IMR-90 (cell line): Measurements from ENCODE around the gene FRMD3. TPM values are rescaled to one million over a fixed set of nuclear protein-coding genes. Genes with fewer than 3 reads are reported as not detected.

Experiments used
- ATAC-seq: fragments of 200-7000 bp; cut with Tn5 transposase; 2 replicates; pipeline ENCODE4 v1.9.1; 2020; ENCODE audit warnings: low read depth, mild to moderate bottlenecking, moderate library complexity
- BruUV-seq: library from RNA; stranded (reverse); fragments of 400-500 nt; replicated peaks from 2 replicates; lab custom pipeline; 2021; lab: Mats Ljungman, UMichigan
- CTCF ChIA-PET: fragments of 300-600 bp; formaldehyde crosslinking; extraction: SDS; loops from one replicate; lab custom pipeline; 2021; ENCODE audit warnings: antibody characterized with exemption; lab: Yijun Ruan, JAX
- POLR2A ChIA-PET: fragments of 300-600 bp; sonication (Branson Sonifier 250); formaldehyde crosslinking; loops from one replicate; lab custom pipeline; 2022; ENCODE audit warnings: antibody characterized with exemption; ENCODE audit not compliant: unreplicated experiment; lab: Charles Lee
- DNase-seq: peaks from one replicate; pipeline ENCODE4 v3.0.0; 2013
- H2AFZ ChIP-seq: replicated peaks from 2 replicates; pipeline ENCODE3; 2013; ENCODE audit warnings: low read length, mild to moderate bottlenecking; ENCODE audit not compliant: poor library complexity
- H2AK5ac ChIP-seq: 2 replicates; pipeline ENCODE4 v1.6.1; 2013; ENCODE audit warnings: low read depth, low read length, inconsistent platforms
- H2AK9ac ChIP-seq: replicated peaks from 2 replicates; pipeline ENCODE3; 2013; ENCODE audit warnings: mild to moderate bottlenecking, low read depth, low read length, moderate library complexity; ENCODE audit not compliant: poor library complexity
- H2BK120ac ChIP-seq: 2 replicates; pipeline ENCODE4 v1.6.1; 2013; ENCODE audit warnings: low read depth, low read length, inconsistent platforms
- H2BK15ac ChIP-seq: 3 replicates; pipeline ENCODE4 v1.6.1; 2013; ENCODE audit warnings: low read depth, low read length, inconsistent platforms
- H2BK20ac ChIP-seq: 2 replicates; pipeline ENCODE4 v1.6.1; 2013; ENCODE audit warnings: low read depth, mild to moderate bottlenecking, inconsistent platforms, low read length, moderate library complexity
- H2BK5ac ChIP-seq: 2 replicates; pipeline ENCODE4 v1.6.1; 2013; ENCODE audit warnings: mild to moderate bottlenecking, low read depth, low read length, inconsistent platforms; ENCODE audit not compliant: poor library complexity, severe bottlenecking
- H3K14ac ChIP-seq: replicated peaks from 2 replicates; pipeline ENCODE4 v1.6.1; 2013; ENCODE audit warnings: low read depth, low read length, inconsistent platforms
- H3K18ac ChIP-seq: 2 replicates; pipeline ENCODE4 v1.6.1; 2013; ENCODE audit warnings: low read depth, low read length, control low read depth
- H3K23ac ChIP-seq: 2 replicates; pipeline ENCODE4 v1.6.1; 2013; ENCODE audit warnings: low read depth, low read length, inconsistent platforms
- H3K27ac ChIP-seq: 2 replicates; pipeline ENCODE4 v1.5.1; 2013; ENCODE audit warnings: mild to moderate bottlenecking, control low read depth, low read length; ENCODE audit not compliant: insufficient read depth
- H3K27me3 ChIP-seq: 2 replicates; pipeline ENCODE4 v1.6.1; 2013; ENCODE audit warnings: low read length; ENCODE audit not compliant: control insufficient read depth, insufficient read depth
- H3K36me3 ChIP-seq: 2 replicates; pipeline ENCODE4 v1.6.1; 2013; ENCODE audit warnings: low read length, mixed read lengths; ENCODE audit not compliant: control insufficient read depth, insufficient read depth
- H3K4ac ChIP-seq: 2 replicates; pipeline ENCODE4 v1.6.1; 2013; ENCODE audit warnings: low read depth, low read length, inconsistent platforms
- H3K4me1 ChIP-seq: 2 replicates; pipeline ENCODE4 v1.6.1; 2013; ENCODE audit warnings: low read length, mixed read lengths; ENCODE audit not compliant: control insufficient read depth, insufficient read depth
- H3K4me2 ChIP-seq: 2 replicates; pipeline ENCODE4 v1.6.1; 2013; ENCODE audit warnings: low read depth, mild to moderate bottlenecking, control low read depth, low read length, moderate library complexity
- H3K4me3 ChIP-seq: 2 replicates; pipeline ENCODE4 v1.5.1; 2013; ENCODE audit warnings: low read depth, mild to moderate bottlenecking, control low read depth, low read length, moderate library complexity; ENCODE audit not compliant: insufficient read depth
- H3K56ac ChIP-seq: 2 replicates; pipeline ENCODE4 v1.6.1; 2013; ENCODE audit warnings: low read length, inconsistent platforms; ENCODE audit not compliant: insufficient read depth; ENCODE audit errors: extremely low read depth
- H3K79me1 ChIP-seq, 2 experiments: 2 replicates each; pipeline ENCODE4 v1.6.1; 2013; ENCODE audit warnings: low read length in 2 of 2, inconsistent platforms in 1 of 2, low read depth in 1 of 2
- H3K9ac ChIP-seq: 2 replicates; pipeline ENCODE4 v1.6.1; 2013; ENCODE audit warnings: low read depth, low read length, control low read depth
- H3K9me1 ChIP-seq: 2 replicates; pipeline ENCODE4 v1.6.1; 2013; ENCODE audit warnings: low read length, inconsistent platforms; ENCODE audit not compliant: insufficient read depth
- H3K9me3 ChIP-seq: 2 replicates; pipeline ENCODE4 v1.6.1; 2013; ENCODE audit warnings: low read length; ENCODE audit not compliant: control insufficient read depth, insufficient read depth
- H4K20me1 ChIP-seq: 2 replicates; pipeline ENCODE4 v1.6.1; 2013; ENCODE audit warnings: low read length, inconsistent platforms; ENCODE audit not compliant: insufficient read depth
- H4K5ac ChIP-seq: 2 replicates; pipeline ENCODE4 v1.6.1; 2013; ENCODE audit warnings: mild to moderate bottlenecking, low read depth, low read length, control low read depth
- H4K8ac ChIP-seq, 2 experiments: 2 replicates each; pipeline ENCODE4 v1.6.1; 2013; ENCODE audit warnings: low read depth in 2 of 2, low read length in 2 of 2, control low read depth in 1 of 2, inconsistent platforms in 1 of 2
- H4K91ac ChIP-seq: 2 replicates; pipeline ENCODE4 v1.6.1; 2013; ENCODE audit warnings: low read depth, low read length, inconsistent platforms; ENCODE audit not compliant: insufficient read depth
- BHLHE40 ChIP-seq: fragments of 150-350 bp; IDR thresholded peaks from 2 replicates; pipeline ENCODE4 v1.6.1; 2016; ENCODE audit warnings: mild to moderate bottlenecking, low read depth, low read length
- CEBPB ChIP-seq: IDR thresholded peaks from 2 replicates; pipeline ENCODE4 v1.6.1; 2012; ENCODE audit warnings: low read depth, low read length, improper control_type of control experiment
- CHD1 ChIP-seq: IDR thresholded peaks from 2 replicates; pipeline ENCODE4 v1.6.1; 2012; ENCODE audit warnings: low read depth, low read length, improper control_type of control experiment
- FOS ChIP-seq: fragments of 150-350 bp; IDR thresholded peaks from 2 replicates; pipeline ENCODE4 v1.6.1; 2016; ENCODE audit warnings: low read depth, low read length
- MAFK ChIP-seq: IDR thresholded peaks from 2 replicates; pipeline ENCODE4 v1.6.1; 2012; ENCODE audit warnings: low read depth, low read length, improper control_type of control experiment
- MAZ ChIP-seq: IDR thresholded peaks from 2 replicates; pipeline ENCODE4 v1.6.1; 2012; ENCODE audit warnings: low read depth, mild to moderate bottlenecking, low read length, improper control_type of control experiment, moderate library complexity, borderline replicate concordance
- POLR2A ChIP-seq: IDR thresholded peaks from 2 replicates; pipeline ENCODE4 v1.6.1; 2012; ENCODE audit warnings: mild to moderate bottlenecking, low read depth, low read length
- WGBS, 2 experiments: methylation state at CpG; one replicate each; pipeline versions ENCODE4 v1.1.5 to v1.1.7; 2013; ENCODE audit warnings: missing lambda C conversion rate in 2 of 2; ENCODE audit not compliant: insufficient read length in 1 of 2; ENCODE audit errors: extremely low coverage in 2 of 2; 5-methylcytosine and 5-hydroxymethylcytosine counted together
- dilution Hi-C: fragments of 300-500 bp; cut with HindIII; formaldehyde crosslinking; loops from one replicate; pipeline ENCODE4 v1.14.3; 2018; ENCODE audit warnings: low sequenced_read_pairs; ENCODE audit not compliant: unreplicated experiment
- in situ Hi-C: fragments of 300-500 bp; cut with MboI; formaldehyde crosslinking; loops from 3 replicates; pipeline ENCODE4 v1.14.3; 2019; ENCODE audit warnings: low sequenced_read_pairs, inconsistent platforms, mixed read lengths
- intact Hi-C: fragments of 100-400 bp; cut with micrococcal nuclease; formaldehyde crosslinking; loops from 2 replicates; pipeline ENCODE4 v1.10.0; 2022
- polyA plus RNA-seq, 3 experiments: library from polyadenylated mRNA; depleted of rRNA; stranded (reverse); fragments of >200 nt; gene quantifications; 2 replicates each; pipeline ENCODE4 v1.2.3, GENCODE V29; 2012; ENCODE audit warnings: low replicate concordance in 1 of 3
- total RNA-seq: library from RNA; depleted of rRNA; stranded (reverse); fragments of >200 nt; gene quantifications from 2 replicates; pipeline ENCODE4 v1.2.3, GENCODE V29; 2012
- TF ChIP-seq, protein P1 (sequence below): fragments of 150-350 bp; IDR thresholded peaks from 2 replicates; pipeline ENCODE4 v1.6.1; 2017; ENCODE audit warnings: mild to moderate bottlenecking, antibody characterized with exemption, low read length, low read depth

Gene FRMD3
- total and polyA plus RNA-seq, 2 of the 4 experiments (the other 2 are of a cell fraction) = 0.02 to 0.18 TPM

DNA sequence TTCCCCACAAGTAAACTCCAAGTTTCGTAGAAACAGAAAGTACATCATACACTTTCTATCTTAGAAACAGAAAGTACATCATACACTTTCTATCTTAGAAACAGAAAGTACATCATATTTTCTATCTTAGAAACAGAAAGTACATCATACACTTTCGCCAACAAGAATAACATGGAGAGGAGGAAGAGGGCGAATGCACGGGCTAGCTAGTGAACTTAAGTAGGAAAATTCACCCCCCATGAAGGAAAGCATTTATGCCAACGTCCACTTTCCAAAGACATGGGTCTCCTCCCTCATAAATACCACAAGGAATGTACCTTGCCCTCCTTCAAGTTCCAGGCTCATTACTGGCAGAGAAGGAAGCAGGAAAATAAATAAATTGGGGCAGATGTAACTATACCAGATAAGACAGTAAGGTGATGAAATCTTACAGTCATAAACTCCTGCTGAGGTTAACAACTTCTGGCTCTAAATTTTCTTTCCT, 64.7 kb downstream of the FRMD3 start:
- POLR2A ChIA-PET = no interaction called here
- peak overlapping the region; percentile 79 for H3K4me2 ChIP-seq
- DNase-seq = no peak

More for the DNA sequence above, 64.7 kb downstream of the FRMD3 start:
- Histone ChIP-seq H3K14ac (no peak overlapping the region), H3K4ac (no peak overlapping the region), H2BK5ac (no peak overlapping the region), H3K56ac (no peak overlapping the region), H2AK9ac (no peak overlapping the region), H3K36me3 (no peaks in the 10 kb centered on the region), H2BK120ac (no peak overlapping the region), H3K4me3 (no peak overlapping the region), H4K91ac (no peak overlapping the region), H3K9me1 (no peaks in the 10 kb centered on the region), H2BK20ac (no peak overlapping the region), H3K18ac (no peak overlapping the region), H3K9ac (no peak overlapping the region), H3K79me1 (no peaks in the 10 kb centered on the region), H3K27ac (no peak overlapping the region), H2BK15ac (no peak overlapping the region), H4K5ac (no peak overlapping the region), H2AK5ac (no peak overlapping the region), H2AFZ (no peak overlapping the region), H4K8ac (no peak overlapping the region), H4K20me1 (no peaks in the 10 kb centered on the region), H3K4me1 (no peaks in the 10 kb centered on the region), H3K27me3 (no peaks in the 10 kb centered on the region), H3K9me3 (no peaks in the 10 kb centered on the region), H3K23ac (no peak overlapping the region)
- TF ChIP-seq BHLHE40 (no peak), MAFK (no peak), POLR2A (no peak), CEBPB (no peak), CHD1 (no peak), FOS (no peak), MAZ (no peak)
- TF ChIP-seq, protein P1, sequence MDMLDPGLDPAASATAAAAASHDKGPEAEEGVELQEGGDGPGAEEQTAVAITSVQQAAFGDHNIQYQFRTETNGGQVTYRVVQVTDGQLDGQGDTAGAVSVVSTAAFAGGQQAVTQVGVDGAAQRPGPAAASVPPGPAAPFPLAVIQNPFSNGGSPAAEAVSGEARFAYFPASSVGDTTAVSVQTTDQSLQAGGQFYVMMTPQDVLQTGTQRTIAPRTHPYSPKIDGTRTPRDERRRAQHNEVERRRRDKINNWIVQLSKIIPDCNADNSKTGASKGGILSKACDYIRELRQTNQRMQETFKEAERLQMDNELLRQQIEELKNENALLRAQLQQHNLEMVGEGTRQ = no peak
- in situ Hi-C loops = no loop called here
- no peak; the same call in 1 of the 2 replicates for ATAC-seq
- CTCF ChIA-PET = no interaction called here
- no CpG with 5 or more reads among the region's 5 CpGs for WGBS, 2 experiments
- no TSS peak for BruUV-seq
- dilution Hi-C loops = no loop called here
- intact Hi-C loops = no loop called here
